Transverse colon (tissue), 4 donors: Measurements from ENCODE around the gene PRKAR1B. TPM values are rescaled to one million over a fixed set of nuclear protein-coding genes. Genes with fewer than 3 reads are reported as not detected.

Experiments used
- DNase-seq: peaks from one replicate; pipeline ENCODE4 v3.0.0-alpha.2; 2019
- H3K27ac ChIP-seq, 4 donors: fragments of 200-600 bp; sonication (generic); 2 replicates each; pipeline ENCODE4 v1.5.1; 2016 to 2018; ENCODE audit warnings: inconsistent platforms in 4 of 4
- H3K27me3 ChIP-seq: fragments of 200-600 bp; sonication (generic); 2 replicates; pipeline ENCODE4 v1.5.1; 2017; ENCODE audit warnings: inconsistent platforms
- H3K36me3 ChIP-seq, 4 donors: fragments of 200-600 bp; sonication (generic); 2 replicates each; pipeline ENCODE4 v1.5.1; 2017 to 2019; ENCODE audit warnings: inconsistent platforms in 4 of 4
- H3K4me1 ChIP-seq, 4 donors: fragments of 200-600 bp; sonication (generic); 2 replicates each; pipeline ENCODE4 v1.5.1; 2017 to 2020; ENCODE audit warnings: inconsistent platforms in 4 of 4
- H3K4me3 ChIP-seq, 4 donors: fragments of 200-600 bp; sonication (generic); 1 replicate in 1 of 4; 2 replicates in 3 of 4; pipeline versions ENCODE4 v1.5.1 to v1.6.1; 2017 to 2019; ENCODE audit warnings: inconsistent platforms in 4 of 4
- H3K9me3 ChIP-seq, 2 donors: fragments of 200-600 bp; sonication (generic); 2 replicates each; pipeline ENCODE4 v1.5.1; 2017 to 2019; ENCODE audit warnings: inconsistent platforms in 2 of 2
- CTCF ChIP-seq, 5 experiments: fragments of 200-600 bp in 3 of 5; fragments of 450-650 bp in 2 of 5; sonication (generic) in 3 of 5; IDR thresholded peaks; 1 replicate in 2 of 5; 2 replicates in 3 of 5; pipeline ENCODE4 v1.5.1; 2016 to 2017; ENCODE audit warnings: antibody characterized with exemption in 5 of 5, inconsistent platforms in 3 of 5, mild to moderate bottlenecking in 2 of 5, moderate library complexity in 1 of 5
- EP300 ChIP-seq: sonication (generic); formaldehyde crosslinking; IDR thresholded peaks from one replicate; pipeline ENCODE4 v1.6.1; 2017; ENCODE audit warnings: antibody characterized with exemption, low read depth
- POLR2A ChIP-seq: fragments of 450-650 bp; IDR thresholded peaks from one replicate; pipeline ENCODE4 v1.6.1; 2016; ENCODE audit warnings: antibody characterized with exemption, mild to moderate bottlenecking, moderate library complexity
- POLR2AphosphoS5 ChIP-seq, 3 donors: sonication (generic); formaldehyde crosslinking; IDR thresholded peaks; one replicate each; pipeline ENCODE4 v1.6.1; 2016; ENCODE audit warnings: antibody characterized with exemption in 3 of 3
- WGBS, 2 donors: methylation state at CpG; one replicate each; pipeline ENCODE4 v1.1.5; 2018; ENCODE audit warnings: low coverage in 1 of 2; 5-methylcytosine and 5-hydroxymethylcytosine counted together
- in situ Hi-C, 4 donors: fragments of 200-750 bp; cut with MboI; loops; one replicate each; pipeline versions ENCODE4 v1.15.0 to v1.15.1; 2017; ENCODE audit warnings: low sequenced_read_pairs in 3 of 4, low pct_ligation_motif_present in 1 of 4, low pct_unique_long_range_greater_than_20kb in 1 of 4
- intact Hi-C: fragments of 100-400 bp; cut with DNase I; formaldehyde crosslinking; loops from one replicate; pipeline ENCODE4 v1.15.1; 2023; ENCODE audit warnings: low total_unique reads
- total RNA-seq, 4 donors: library from RNA; depleted of rRNA; stranded (reverse); fragments of >200 nt; gene quantifications; one replicate each; pipeline ENCODE4 v1.1.0, GENCODE V29; 2016

PRKAR1B gene
- total RNA-seq, 4 donors from 2014 or later = 15.7 to 53.9 (median 16.9) TPM

GRCh38 chr7:608361-608760 lies 118.7 kb downstream of the PRKAR1B start:
- in situ Hi-C loops (no loop called here), intact Hi-C loops (no loop called here)
- TF ChIP-seq POLR2AphosphoS5 (IDR thresholded peaks at IDR 0.05) (no peak), CTCF (IDR thresholded peaks at IDR 0.05) (no peak)
- no peak for DNase-seq
- H3K4me3 ChIP-seq = no peak overlapping the region
- H3K27me3 ChIP-seq = no peaks in the 10 kb centered on the region
- 46 to 67% methylated on average over 1 of the region's 2 CpGs for WGBS, 2 donors
- H3K27ac ChIP-seq = peak overlapping the region in 1 of 4 donors; percentile 16
- H3K9me3 ChIP-seq = no peaks in the 10 kb centered on the region
- H3K4me1 ChIP-seq = peaks cover 0 to 11% (median 0%) of the 10 kb centered on the region in 4 donors
- no peaks in the 10 kb centered on the region for H3K36me3 ChIP-seq

- in situ Hi-C loops (no loop called here), intact Hi-C loops (no loop called here)
- no peak for DNase-seq
- H3K36me3 ChIP-seq = no peaks in the 10 kb centered on the region
- H3K4me1 ChIP-seq = peaks cover 0 to 12% (median 0%) of the 10 kb centered on the region in 4 donors
- H3K4me3 ChIP-seq = no peak overlapping the region
- no peaks in the 10 kb centered on the region for H3K9me3 ChIP-seq
- peak overlapping the region in 1 of 4 donors; percentile 16 for H3K27ac ChIP-seq
- no peaks in the 10 kb centered on the region for H3K27me3 ChIP-seq
- WGBS, 2 donors = 79 to 80% methylated on average over 1 to 13 of the region's 13 CpGs
- TF ChIP-seq POLR2AphosphoS5 (IDR thresholded peaks at IDR 0.05) = no peak
- no peak for TF ChIP-seq POLR2A
- no peak for TF ChIP-seq CTCF (IDR thresholded peaks at IDR 0.05)
- TF ChIP-seq EP300 = no peak
These were observed 119.1 kb downstream of the PRKAR1B start for GRCh38 chr7:607938-608337.

- no peaks in the 10 kb centered on the region for H3K36me3 ChIP-seq
- no peak for DNase-seq
- peak overlapping the region in 2 of 4 donors; percentile 78 to 84 for H3K27ac ChIP-seq
- no peak for TF ChIP-seq POLR2AphosphoS5 (IDR thresholded peaks at IDR 0.05)
- TF ChIP-seq EP300 = no peak
- TF ChIP-seq POLR2A = no peak
- no peak for TF ChIP-seq CTCF (IDR thresholded peaks at IDR 0.05)
- intact Hi-C loops = no loop called here
- no peaks in the 10 kb centered on the region for H3K9me3 ChIP-seq
- peaks cover 4 to 33% (median 8%) of the 10 kb centered on the region in 4 donors for H3K4me1 ChIP-seq
- H3K27me3 ChIP-seq = no peaks in the 10 kb centered on the region
- in situ Hi-C loops = no loop called here
- H3K4me3 ChIP-seq = no peak overlapping the region
- WGBS, 2 donors = 93% methylated on average over 19 to 33 of the region's 33 CpGs
These were observed 121.2 kb downstream of the PRKAR1B start for GRCh38 chr7:605661-606450.

GRCh38 chr7:604884-605531 lies 122.1 kb downstream of the PRKAR1B start:
- in situ Hi-C loops = no loop called here
- no peak for TF ChIP-seq CTCF (IDR thresholded peaks at IDR 0.05)
- TF ChIP-seq POLR2A = no peak
- no peak for TF ChIP-seq POLR2AphosphoS5 (IDR thresholded peaks at IDR 0.05)
- no peak for TF ChIP-seq EP300
- no peak for DNase-seq
- Histone ChIP-seq H3K36me3 (no peaks in the 10 kb centered on the region), H3K4me3 (peak overlapping the region in 1 of 4 donors; percentile 27), H3K9me3 (no peaks in the 10 kb centered on the region), H3K27ac (peak overlapping the region; percentile 68 to 85 (median 81)), H3K27me3 (no peaks in the 10 kb centered on the region), H3K4me1 (peaks cover 4 to 35% (median 8%) of the 10 kb centered on the region in 4 donors)
- intact Hi-C loops = no loop called here
- WGBS, 2 donors = 72% methylated on average over 28 of the region's 28 CpGs; no CpG with 5 or more reads in 1 of the 2 donors
